ENCODE results near the gene EPHB1.
"Not testable (repeated sequence)": the region's sequence is repeated elsewhere in the genome, so short reads cannot be mapped to it uniquely, and the experiment has no call there.

The EPHB1 gene

DNA sequence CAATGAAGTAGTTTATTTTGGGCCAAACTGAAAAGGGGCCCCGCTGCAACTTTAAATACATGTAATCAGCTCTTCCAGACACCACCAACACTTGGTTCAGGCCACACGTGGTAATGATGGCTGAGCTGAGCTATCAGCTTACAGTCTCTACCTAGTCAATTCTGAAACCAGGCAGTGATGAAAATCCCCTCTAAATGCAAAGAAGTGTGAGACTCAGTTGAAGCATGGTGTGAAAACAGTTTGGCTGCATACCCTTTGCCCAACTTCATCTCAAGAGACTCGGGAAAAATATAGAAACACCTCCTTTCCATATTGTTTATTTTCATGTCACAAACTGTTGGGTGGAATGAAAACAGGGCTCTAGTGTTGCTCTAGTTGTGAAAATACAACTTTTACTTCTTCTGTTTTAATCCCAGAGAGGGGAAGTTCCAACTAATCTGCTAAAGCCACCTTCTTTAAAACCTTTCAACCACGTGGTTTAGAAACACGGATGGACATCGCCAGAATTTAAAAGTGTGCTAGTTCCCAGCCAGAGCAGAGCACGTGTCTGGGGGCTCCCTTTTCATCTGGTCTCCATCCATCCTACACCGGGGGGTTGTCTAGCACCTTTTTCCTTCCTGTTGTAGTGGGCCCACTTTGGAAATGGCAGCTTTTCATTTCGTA is 229.1 kb downstream of the EPHB1 start:
- TF ChIP-seq, protein P1, sequence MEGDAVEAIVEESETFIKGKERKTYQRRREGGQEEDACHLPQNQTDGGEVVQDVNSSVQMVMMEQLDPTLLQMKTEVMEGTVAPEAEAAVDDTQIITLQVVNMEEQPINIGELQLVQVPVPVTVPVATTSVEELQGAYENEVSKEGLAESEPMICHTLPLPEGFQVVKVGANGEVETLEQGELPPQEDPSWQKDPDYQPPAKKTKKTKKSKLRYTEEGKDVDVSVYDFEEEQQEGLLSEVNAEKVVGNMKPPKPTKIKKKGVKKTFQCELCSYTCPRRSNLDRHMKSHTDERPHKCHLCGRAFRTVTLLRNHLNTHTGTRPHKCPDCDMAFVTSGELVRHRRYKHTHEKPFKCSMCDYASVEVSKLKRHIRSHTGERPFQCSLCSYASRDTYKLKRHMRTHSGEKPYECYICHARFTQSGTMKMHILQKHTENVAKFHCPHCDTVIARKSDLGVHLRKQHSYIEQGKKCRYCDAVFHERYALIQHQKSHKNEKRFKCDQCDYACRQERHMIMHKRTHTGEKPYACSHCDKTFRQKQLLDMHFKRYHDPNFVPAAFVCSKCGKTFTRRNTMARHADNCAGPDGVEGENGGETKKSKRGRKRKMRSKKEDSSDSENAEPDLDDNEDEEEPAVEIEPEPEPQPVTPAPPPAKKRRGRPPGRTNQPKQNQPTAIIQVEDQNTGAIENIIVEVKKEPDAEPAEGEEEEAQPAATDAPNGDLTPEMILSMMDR (IDR thresholded peaks at IDR 0.05; ENCODE audit: unreplicated experiment in 3 of 3) = no peak
- no peaks in the 10 kb centered on the region for H3K27me3 Mint-ChIP-seq (ENCODE audit: low read depth)
- no peak overlapping the region for H3K4me3 Mint-ChIP-seq
- no peak overlapping the region for H3K27ac Mint-ChIP-seq
- no peaks in the 10 kb centered on the region for H3K9me3 Mint-ChIP-seq
- no peaks in the 10 kb centered on the region for H3K36me3 Mint-ChIP-seq (ENCODE audit: low read depth)
- H3K4me1 Mint-ChIP-seq = no peaks in the 10 kb centered on the region

DNA sequence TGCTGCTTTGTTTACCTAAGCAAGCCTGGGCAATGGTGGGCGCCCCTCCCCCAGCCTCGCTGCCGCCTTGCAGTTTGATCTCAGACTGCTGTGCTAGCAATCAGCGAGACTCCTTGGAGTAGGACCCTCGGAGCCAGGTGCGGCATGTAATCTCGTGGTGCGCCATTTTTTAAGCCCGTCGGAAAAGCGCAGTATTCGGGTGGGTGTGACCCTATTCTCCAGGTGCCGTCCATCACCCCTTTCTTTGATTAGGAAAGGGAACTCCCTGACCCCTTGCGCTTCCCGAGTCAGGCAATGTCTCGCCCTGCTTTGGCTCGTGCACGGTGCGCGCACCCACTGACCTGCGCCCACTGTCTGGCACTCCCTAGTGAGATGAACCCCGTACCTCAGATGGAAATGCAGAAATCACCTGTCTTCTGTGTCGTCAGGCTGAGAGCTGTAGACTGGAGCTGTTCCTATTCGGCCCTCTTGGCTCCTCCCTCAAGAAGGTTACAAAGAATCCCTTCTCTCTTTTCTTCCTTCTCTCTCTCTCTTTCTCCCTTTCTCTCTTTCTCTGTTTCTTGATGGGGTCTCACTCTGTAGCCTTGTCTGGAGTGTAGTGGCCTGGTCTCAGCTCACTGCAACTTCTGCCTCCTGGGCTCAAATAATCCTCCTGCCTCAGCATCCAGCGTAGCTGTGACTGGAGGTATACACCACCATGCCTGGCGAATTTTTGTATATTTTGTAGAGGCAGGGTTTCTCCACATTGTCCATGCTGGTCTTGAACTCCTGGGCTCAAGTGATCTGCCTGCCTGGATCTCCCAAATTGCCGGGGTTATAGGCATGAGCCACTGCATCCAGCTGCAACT is 235.9 kb downstream of the EPHB1 start:
- not testable (repeated sequence) for H3K36me3 Mint-ChIP-seq (ENCODE audit: low read depth); H3K9me3 Mint-ChIP-seq
- peaks cover 28% of the 10 kb centered on the region for H3K27me3 Mint-ChIP-seq (ENCODE audit: low read depth)
- peaks cover 22% of the 10 kb centered on the region for H3K4me1 Mint-ChIP-seq
- H3K4me3 Mint-ChIP-seq = peak overlapping the region; percentile 76 to 85 (median 80)
- peak overlapping the region; percentile 34 to 77 (median 61) for H3K27ac Mint-ChIP-seq

DNA sequence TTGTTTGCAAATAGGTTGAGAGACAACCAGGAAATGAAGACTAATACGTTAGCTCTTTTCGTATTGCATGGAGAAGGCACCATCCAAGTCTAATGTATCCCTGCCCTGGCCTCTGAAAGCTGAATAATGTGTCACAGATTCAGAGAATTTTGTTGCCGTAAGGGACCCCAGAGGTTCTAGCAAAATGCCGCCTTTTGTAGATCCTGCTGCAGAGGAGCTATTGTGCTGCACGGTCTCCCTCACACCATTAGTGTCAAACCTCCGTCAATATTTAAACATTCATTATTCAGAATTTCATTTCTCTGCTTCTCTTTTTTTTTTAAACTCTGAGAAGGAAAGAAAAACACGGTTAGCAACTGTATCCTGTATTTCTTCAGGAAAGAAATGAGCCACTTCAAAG is 238.7 kb downstream of the EPHB1 start:
- Mint-ChIP-seq H3K27me3 (ENCODE audit: low read depth) (peaks cover 32% of the 10 kb centered on the region), H3K36me3 (ENCODE audit: low read depth) (no peaks in the 10 kb centered on the region), H3K4me3 (peak overlapping the region in 1 of 3 experiments; percentile 14), H3K9me3 (peaks cover 4% of the 10 kb centered on the region), H3K4me1 (peaks cover 41% of the 10 kb centered on the region), H3K27ac (peak overlapping the region; percentile 66 to 77 (median 77))
- TF ChIP-seq, protein P1 (IDR thresholded peaks at IDR 0.05; ENCODE audit: unreplicated experiment in 3 of 3) = no peak

DNA sequence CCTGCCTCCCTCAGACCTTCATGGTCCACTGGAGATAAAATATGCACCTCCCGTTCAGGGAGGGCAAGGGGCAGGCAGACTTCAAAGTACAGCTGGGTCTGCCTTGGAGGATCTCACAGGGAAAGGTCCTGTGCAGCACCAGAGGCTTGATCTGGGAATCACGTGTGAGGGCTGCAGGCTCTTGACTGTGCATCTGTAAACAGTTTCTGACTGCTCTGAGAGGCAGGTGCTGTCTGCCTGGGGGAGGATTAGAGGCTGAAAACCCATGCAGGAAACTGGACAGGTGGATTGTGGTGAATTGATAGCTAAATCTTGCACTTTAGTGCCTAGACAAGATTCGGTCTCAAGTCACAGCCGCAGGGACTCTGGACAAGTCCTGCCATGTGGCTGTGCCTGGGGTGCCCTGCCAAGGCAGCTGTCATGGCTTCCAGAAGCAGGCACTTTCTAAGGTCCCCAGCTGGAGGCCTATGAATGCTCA is 239.3 kb downstream of the EPHB1 start:
- Mint-ChIP-seq H3K4me3 (no peak overlapping the region), H3K27me3 (ENCODE audit: low read depth) (peaks cover 32% of the 10 kb centered on the region), H3K27ac (peak overlapping the region; percentile 66 to 77 (median 77)), H3K36me3 (ENCODE audit: low read depth) (no peaks in the 10 kb centered on the region), H3K4me1 (peaks cover 41% of the 10 kb centered on the region), H3K9me3 (peaks cover 4% of the 10 kb centered on the region)
- TF ChIP-seq, protein P1 (IDR thresholded peaks at IDR 0.05; ENCODE audit: unreplicated experiment in 3 of 3) = no peak

DNA sequence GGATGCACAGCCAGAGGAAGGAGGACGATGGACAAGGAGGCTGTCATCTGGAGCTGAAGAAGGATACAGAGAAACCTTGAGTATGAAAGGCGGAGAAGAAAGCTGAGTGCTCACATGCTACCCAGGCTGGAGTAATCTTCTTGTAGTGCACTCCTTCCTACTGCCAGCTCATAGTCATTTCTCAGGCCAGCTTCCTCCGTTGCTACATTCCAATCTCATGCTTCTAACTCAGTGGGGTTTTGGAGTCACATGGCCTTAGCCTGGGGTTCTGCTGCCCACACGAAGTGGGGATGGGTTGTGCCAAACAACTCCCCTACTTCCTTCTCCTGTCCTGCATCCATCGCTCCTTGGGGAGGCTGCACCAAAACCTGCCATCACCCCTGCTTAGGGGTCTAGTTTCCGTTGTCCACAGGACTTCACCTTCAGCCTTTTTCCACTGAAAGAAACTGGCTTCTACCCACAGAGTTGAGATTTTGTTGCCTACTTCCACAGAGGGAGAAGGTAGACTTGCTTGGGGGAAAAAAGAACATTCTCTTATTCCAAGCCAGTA is 239.9 kb downstream of the EPHB1 start:
- Mint-ChIP-seq H3K4me1 (peaks cover 41% of the 10 kb centered on the region), H3K27ac (no peak overlapping the region), H3K27me3 (ENCODE audit: low read depth) (peaks cover 32% of the 10 kb centered on the region), H3K36me3 (ENCODE audit: low read depth) (no peaks in the 10 kb centered on the region), H3K9me3 (peaks cover 4% of the 10 kb centered on the region), H3K4me3 (no peak overlapping the region)
- TF ChIP-seq, protein P1 (IDR thresholded peaks at IDR 0.05; ENCODE audit: unreplicated experiment in 3 of 3) = no peak

DNA sequence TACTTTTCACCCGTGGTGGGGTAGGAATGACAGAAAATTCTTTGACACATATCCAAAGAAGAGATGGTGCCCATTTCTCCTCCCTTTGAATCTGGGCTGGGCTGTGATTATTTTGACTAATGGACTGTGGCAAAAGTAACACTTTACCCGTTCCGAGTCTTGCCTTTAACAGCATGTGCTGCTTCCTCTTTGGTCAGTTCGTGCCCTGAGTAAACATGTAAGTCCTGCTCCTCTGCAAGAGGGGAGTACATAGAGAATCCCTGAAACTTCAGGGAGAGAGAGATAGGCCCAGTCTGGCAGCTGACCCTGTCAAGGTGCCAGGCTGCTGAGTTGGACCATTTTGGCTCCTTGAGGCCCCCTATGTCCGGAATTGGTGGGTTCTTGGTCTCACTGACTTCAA is 243.1 kb downstream of the EPHB1 start:
- Mint-ChIP-seq H3K27me3 (ENCODE audit: low read depth) (peaks cover 34% of the 10 kb centered on the region), H3K36me3 (ENCODE audit: low read depth) (no peaks in the 10 kb centered on the region), H3K9me3 (no peaks in the 10 kb centered on the region), H3K4me3 (no peak overlapping the region), H3K4me1 (peaks cover 41% of the 10 kb centered on the region), H3K27ac (no peak overlapping the region)
- TF ChIP-seq, protein P1 (IDR thresholded peaks at IDR 0.05; ENCODE audit: unreplicated experiment in 3 of 3) = no peak

DNA sequence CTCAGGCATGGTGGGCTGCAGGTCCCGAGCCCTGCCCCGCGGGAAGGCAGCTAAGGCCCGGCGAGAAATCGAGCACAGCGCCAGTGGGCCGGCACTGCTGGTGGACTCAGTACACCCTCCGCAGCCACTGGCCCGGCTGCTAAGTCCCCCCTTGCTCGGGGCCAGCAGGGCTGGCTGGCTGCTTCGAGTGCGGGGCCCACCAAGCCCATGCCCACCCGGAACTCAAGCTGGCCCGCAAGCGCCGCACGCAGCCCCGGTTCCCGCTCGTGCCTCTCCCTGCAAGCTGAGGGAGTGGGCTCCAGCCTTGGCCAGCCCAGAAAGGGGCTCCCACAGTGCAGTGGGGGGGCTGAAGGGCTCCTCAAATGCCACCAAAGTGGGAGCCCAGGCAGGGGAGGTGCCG is 244.5 kb downstream of the EPHB1 start:
- not testable (repeated sequence) for H3K27ac Mint-ChIP-seq; H3K36me3 Mint-ChIP-seq (ENCODE audit: low read depth); H3K4me3 Mint-ChIP-seq; H3K9me3 Mint-ChIP-seq
- H3K4me1 Mint-ChIP-seq = peaks cover 28% of the 10 kb centered on the region
- peaks cover 22% of the 10 kb centered on the region for H3K27me3 Mint-ChIP-seq (ENCODE audit: low read depth)
